H9 (cell line): Measurements from ENCODE around the gene DNMT3L. TPM values are rescaled to one million over a fixed set of nuclear protein-coding genes. Genes with fewer than 3 reads are reported as not detected.
A peak's percentile ranks its signal among the peaks of the same experiment; 100 is the strongest.

Experiments
- DNase-seq: peaks from one replicate; pipeline ENCODE4 v3.0.0-alpha.2; 2017
- H2AFZ ChIP-seq: one replicate; pipeline ENCODE4 v1.6.1; 2013; ENCODE audit warnings: mild to moderate bottlenecking, low read length, control low read depth, moderate library complexity
- H2AK5ac ChIP-seq: 2 replicates; pipeline ENCODE4 v1.6.1; 2013; ENCODE audit warnings: low read length, control low read depth, mixed read lengths; ENCODE audit not compliant: insufficient read length
- H2BK120ac ChIP-seq: one replicate; pipeline ENCODE4 v1.6.1; 2013; ENCODE audit warnings: low read depth, mild to moderate bottlenecking, low read length, control low read depth, inconsistent platforms; ENCODE audit not compliant: poor library complexity, severe bottlenecking
- H2BK12ac ChIP-seq: 2 replicates; pipeline ENCODE4 v1.6.1; 2013; ENCODE audit warnings: low read length, control low read depth, mixed read lengths, low read depth; ENCODE audit not compliant: insufficient read length
- H2BK15ac ChIP-seq: 2 replicates; pipeline ENCODE4 v1.6.1; 2013; ENCODE audit warnings: low read depth, low read length, control low read depth
- H2BK20ac ChIP-seq: one replicate; pipeline ENCODE4 v1.6.1; 2013; ENCODE audit warnings: low read depth, mild to moderate bottlenecking, low read length, control low read depth, inconsistent platforms; ENCODE audit not compliant: poor library complexity, severe bottlenecking
- H2BK5ac ChIP-seq: 2 replicates; pipeline ENCODE4 v1.6.1; 2013; ENCODE audit warnings: low read length, control low read depth, mixed read lengths; ENCODE audit not compliant: insufficient read length
- H3K14ac ChIP-seq: 2 replicates; pipeline ENCODE4 v1.6.1; 2013; ENCODE audit warnings: low read length, control low read depth; ENCODE audit not compliant: insufficient read depth
- H3K18ac ChIP-seq: 2 replicates; pipeline ENCODE4 v1.6.1; 2013; ENCODE audit warnings: low read depth, mild to moderate bottlenecking, mixed read lengths, low read length, control low read depth; ENCODE audit not compliant: insufficient read length
- H3K23ac ChIP-seq: 2 replicates; pipeline ENCODE4 v1.6.1; 2013; ENCODE audit warnings: low read length, control low read depth, mixed read lengths, low read depth; ENCODE audit not compliant: insufficient read length
- H3K23me2 ChIP-seq: 2 replicates; pipeline ENCODE4 v1.6.1; 2013; ENCODE audit warnings: low read depth, mild to moderate bottlenecking, mixed read lengths, low read length, control low read depth; ENCODE audit not compliant: insufficient read length, poor library complexity, severe bottlenecking
- H3K27ac ChIP-seq: 2 replicates; pipeline ENCODE4 v1.5.1; 2013; ENCODE audit warnings: low read length, control low read depth, mixed read lengths, low read depth; ENCODE audit not compliant: insufficient read length
- H3K27me3 ChIP-seq: 2 replicates; pipeline ENCODE4 v1.6.1; 2013; ENCODE audit warnings: low read length, control low read depth, inconsistent platforms; ENCODE audit not compliant: insufficient read depth
- H3K4ac ChIP-seq: 2 replicates; pipeline ENCODE4 v1.6.1; 2013; ENCODE audit warnings: low read depth, mild to moderate bottlenecking, control low read depth, inconsistent platforms, low read length, moderate library complexity
- H3K4me1 ChIP-seq: 2 replicates; pipeline ENCODE4 v1.6.1; 2013; ENCODE audit warnings: low read length, control low read depth, inconsistent platforms; ENCODE audit not compliant: insufficient read depth
- H3K4me2 ChIP-seq: 2 replicates; pipeline ENCODE4 v1.6.1; 2013; ENCODE audit warnings: low read length, control low read depth, mixed read lengths; ENCODE audit not compliant: insufficient read length, insufficient read depth
- H3K56ac ChIP-seq: 2 replicates; pipeline ENCODE4 v1.6.1; 2013; ENCODE audit warnings: low read depth, mild to moderate bottlenecking, mixed read lengths, low read length, control low read depth; ENCODE audit not compliant: insufficient read length
- H3K79me1 ChIP-seq: 2 replicates; pipeline ENCODE4 v1.6.1; 2013; ENCODE audit warnings: low read depth, mild to moderate bottlenecking, moderate library complexity, low read length, control low read depth, inconsistent platforms; ENCODE audit not compliant: insufficient read depth, poor library complexity, severe bottlenecking
- H3K79me2 ChIP-seq: 2 replicates; pipeline ENCODE4 v1.6.1; 2013; ENCODE audit warnings: low read length, control low read depth, inconsistent platforms; ENCODE audit not compliant: insufficient read depth
- H3K9ac ChIP-seq: 2 replicates; pipeline ENCODE4 v1.6.1; 2013; ENCODE audit warnings: low read length, control low read depth, mixed read lengths; ENCODE audit not compliant: insufficient read length; ENCODE audit errors: extremely low read depth
- H3K9me3 ChIP-seq: one replicate; pipeline ENCODE4 v1.6.1; 2013; ENCODE audit warnings: low read depth, low read length, inconsistent platforms; ENCODE audit not compliant: control insufficient read depth
- H3T11ph ChIP-seq: one replicate; pipeline ENCODE4 v1.6.1; 2013; ENCODE audit warnings: mild to moderate bottlenecking, low read length, control low read depth, inconsistent platforms
- H4K20me1 ChIP-seq: one replicate; pipeline ENCODE4 v1.6.1; 2013; ENCODE audit not compliant: control insufficient read depth, insufficient read length, insufficient read depth
- H4K5ac ChIP-seq: 2 replicates; pipeline ENCODE4 v1.6.1; 2013; ENCODE audit warnings: low read depth, mild to moderate bottlenecking, mixed read lengths, low read length, control low read depth; ENCODE audit not compliant: insufficient read length
- H4K8ac ChIP-seq: replicated peaks from 2 replicates; pipeline ENCODE4 v1.6.1; 2013; ENCODE audit warnings: low read length, control low read depth, mixed read lengths, low read depth; ENCODE audit not compliant: insufficient read length
- H4K91ac ChIP-seq: 2 replicates; pipeline ENCODE4 v1.6.1; 2013; ENCODE audit warnings: low read depth, mild to moderate bottlenecking, moderate library complexity, mixed read lengths, low read length, control low read depth; ENCODE audit not compliant: insufficient read length
- H3K27ac Mint-ChIP-seq, 3 experiments: 2 replicates in 2 of 3; 3 replicates in 1 of 3; pipeline ENCODE4 v1.8.0; 2020 to 2021; ENCODE audit warnings: mixed read lengths in 3 of 3, mild to moderate bottlenecking in 1 of 3, moderate library complexity in 1 of 3
- H3K27me3 Mint-ChIP-seq: 2 replicates; pipeline ENCODE4 v1.8.0; 2021; ENCODE audit warnings: low read depth, mild to moderate bottlenecking, moderate library complexity, mixed read lengths
- H3K36me3 Mint-ChIP-seq, 3 experiments: 2 replicates in 2 of 3; 3 replicates in 1 of 3; pipeline ENCODE4 v1.8.0; 2020 to 2021; ENCODE audit warnings: low read depth in 3 of 3, mixed read lengths in 3 of 3; ENCODE audit not compliant: insufficient read depth in 1 of 3
- H3K4me1 Mint-ChIP-seq, 2 experiments: 2 replicates each; pipeline ENCODE4 v1.8.0; 2020; ENCODE audit warnings: mixed read lengths in 2 of 2
- H3K4me3 Mint-ChIP-seq, 2 experiments: 2 replicates in 1 of 2; 3 replicates in 1 of 2; pipeline ENCODE4 v1.8.0; 2020 to 2021; ENCODE audit warnings: mild to moderate bottlenecking in 2 of 2, mixed read lengths in 2 of 2, moderate library complexity in 1 of 2
- H3K9me3 Mint-ChIP-seq, 2 experiments: 2 replicates in 1 of 2; 3 replicates in 1 of 2; pipeline ENCODE4 v1.8.0; 2020; ENCODE audit warnings: mild to moderate bottlenecking in 2 of 2, mixed read lengths in 2 of 2, moderate library complexity in 1 of 2
- CTCF ChIP-seq: fragments of 200-600 bp; sonication (generic); conservative IDR thresholded peaks from 3 replicates; pipeline ENCODE4 v1.8.0; 2021; ENCODE audit warnings: antibody characterized with exemption, mild to moderate bottlenecking
- WGBS: extraction: QIAGEN DNeasy Blood & Tissue Kit; methylation state at CpG from one replicate; pipeline ENCODE4 v1.1.7; 2013; ENCODE audit warnings: missing lambda C conversion rate, low lambda C conversion rate, mixed read lengths; ENCODE audit not compliant: insufficient read length; ENCODE audit errors: extremely low coverage; 5-methylcytosine and 5-hydroxymethylcytosine counted together
- total RNA-seq: library from RNA; stranded (reverse); gene quantifications from 2 replicates; pipeline ENCODE4 v1.2.1, GENCODE V29; 2021

DNMT3L gene
- total RNA-seq, 1 experiment from 2014 or later: 0.77 TPM

- Histone ChIP-seq H3K79me1 (no peaks in the 10 kb centered on the region), H3K79me2 (no peaks in the 10 kb centered on the region), H3K23me2 (no peaks in the 10 kb centered on the region), H3K27ac (no peak overlapping the region), H3K4me1 (no peaks in the 10 kb centered on the region; the same call in 1 of the 2 replicates), H2BK120ac (no peak overlapping the region), H2AK5ac (no peak overlapping the region), H2BK20ac (no peak overlapping the region), H3K9me3 (no peaks in the 10 kb centered on the region), H3K4me2 (no peak overlapping the region), H3K56ac (no peak overlapping the region), H3K18ac (no peak overlapping the region), H3K4ac (no peak overlapping the region), H3K27me3 (no peaks in the 10 kb centered on the region), H4K20me1 (no peaks in the 10 kb centered on the region), H3K14ac (no peak overlapping the region), H3T11ph (no peak overlapping the region), H3K23ac (no peak overlapping the region), H2BK12ac (no peak overlapping the region), H4K91ac (no peak overlapping the region), H4K5ac (no peak overlapping the region), H3K9ac (no peak overlapping the region), H4K8ac (no peak overlapping the region), H2BK15ac (no peak overlapping the region), H2AFZ (no peak overlapping the region), H2BK5ac (no peak overlapping the region)
- DNase-seq: no peak
- peaks cover 6% of the 10 kb centered on the region; the same call in 1 of the 2 replicates for H3K27me3 Mint-ChIP-seq
- peaks cover 5 to 8% of the 10 kb centered on the region in 2 experiments for H3K4me1 Mint-ChIP-seq
- no peak overlapping the region for H3K4me3 Mint-ChIP-seq
- H3K36me3 Mint-ChIP-seq: no peaks in the 10 kb centered on the region; a peak in 1 of 7 replicates
- peak overlapping the region in 1 of 3 experiments; percentile 77; a peak in 3 of 7 replicates for H3K27ac Mint-ChIP-seq
- WGBS: no CpG with 5 or more reads among the region's 4 CpGs
- no peak for TF ChIP-seq CTCF
- no peaks in the 10 kb centered on the region for H3K9me3 Mint-ChIP-seq
Observed at GRCh38 chr21:44263768-44264167, 2.1 kb upstream of the DNMT3L start.
